HG03280 (cell line): Measurements from ENCODE around the gene ADO.
A peak's percentile ranks its signal among the peaks of the same experiment; 100 is the strongest.
"Not testable (repeated sequence)": the region's sequence is repeated elsewhere in the genome, so short reads cannot be mapped to it uniquely, and the experiment has no call there.

Source experiments
- ATAC-seq: cut with Tn5 transposase; IDR thresholded peaks from one replicate; pipeline ENCODE4 v1.9.1; 2021; ENCODE audit warnings: mild to moderate bottlenecking, moderate library complexity; ENCODE audit not compliant: unreplicated experiment

ADO gene

GRCh38 chr10:62804356-62805230 is at the start of gene ADO:
Gene ADO (plus strand): TSS chr10:62804720. CDS start chr10:62805060, 340 bp downstream.
- peak; percentile 85 for ATAC-seq

- ATAC-seq, result no peak
These were observed 49.6 kb upstream of the ADO start for GRCh38 chr10:62754963-62755362.

- ATAC-seq, result no peak
These were observed 48.6 kb upstream of the ADO start for GRCh38 chr10:62755662-62756653.

GRCh38 chr10:62759599-62760175 is 44.8 kb upstream of the ADO start:
- ATAC-seq, result no peak

GRCh38 chr10:62760401-62760800 is 44.1 kb upstream of the ADO start:
- no peak for ATAC-seq

GRCh38 chr10:62761115-62761514 is 43.4 kb upstream of the ADO start:
- no peak for ATAC-seq

- no peak for ATAC-seq
These were observed 41.4 kb upstream of the ADO start for GRCh38 chr10:62763155-62763554.

GRCh38 chr10:62764011-62764410 is 40.5 kb upstream of the ADO start:
- ATAC-seq, result no peak

GRCh38 chr10:62765726-62766125 is 38.8 kb upstream of the ADO start:
- no peak for ATAC-seq

GRCh38 chr10:62766386-62766785 is 38.1 kb upstream of the ADO start:
- no peak for ATAC-seq

GRCh38 chr10:62769574-62770242 is 34.8 kb upstream of the ADO start:
- ATAC-seq, result no peak

GRCh38 chr10:62772186-62772974 is 32.1 kb upstream of the ADO start:
- no peak for ATAC-seq

- ATAC-seq, result peak; percentile 52
These were observed 26.4 kb upstream of the ADO start for GRCh38 chr10:62778125-62778524.

GRCh38 chr10:62779487-62780248 is 24.9 kb upstream of the ADO start:
- ATAC-seq, result peak; percentile 82

- ATAC-seq, result not testable (repeated sequence)
These were observed 20.0 kb upstream of the ADO start for GRCh38 chr10:62784537-62784936.

GRCh38 chr10:62788285-62788684 is 16.2 kb upstream of the ADO start:
- ATAC-seq, result not testable (repeated sequence)

- ATAC-seq, result no peak
These were observed 15.6 kb upstream of the ADO start for GRCh38 chr10:62788861-62789467.

- ATAC-seq, result no peak
These were observed 14.4 kb upstream of the ADO start for GRCh38 chr10:62790019-62790555.
